ENCODE results near the gene CBX7. TPM values are rescaled to one million over a fixed set of nuclear protein-coding genes. Genes with fewer than 3 reads are reported as not detected.

The CBX7 gene
- total RNA-seq, 1 experiment from 2014 or later, result 3.7 TPM

DNA sequence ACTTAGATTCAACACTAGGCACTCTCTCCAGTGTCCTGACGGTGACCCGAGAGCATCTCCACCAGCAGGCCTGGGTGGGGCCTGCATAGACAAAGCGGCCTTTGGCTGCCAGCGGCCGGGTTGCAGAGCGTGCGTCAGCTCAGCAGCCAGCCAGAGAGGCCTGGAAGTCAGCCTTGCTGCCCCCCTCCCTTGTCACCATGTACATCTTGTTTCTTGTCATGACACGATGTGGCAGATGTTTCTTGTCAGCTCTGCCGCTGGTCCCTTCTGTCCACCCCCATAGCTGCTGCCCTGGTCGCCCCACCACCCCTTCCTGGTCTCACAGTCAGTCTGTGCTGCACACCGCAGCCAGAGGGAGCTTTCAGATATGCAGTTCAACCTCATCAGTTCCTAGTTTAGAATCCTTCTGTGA is 33.1 kb upstream of the CBX7 start:
- no peak overlapping the region for H4K5ac ChIP-seq (ENCODE audit: insufficient read length, low read depth, low read length)
- no CpG with 5 or more reads among the region's 11 CpGs for WGBS (ENCODE audit: extremely low coverage, insufficient read length, low lambda C conversion rate)
- H3K79me1 ChIP-seq (ENCODE audit: insufficient read depth, low read depth, low read length, poor library complexity, severe bottlenecking), result no peaks in the 10 kb centered on the region
- no peak overlapping the region for H3K4me2 ChIP-seq (ENCODE audit: insufficient read depth, insufficient read length, low read length)
- no peaks in the 10 kb centered on the region for H4K20me1 ChIP-seq (ENCODE audit: control insufficient read depth, insufficient read depth, insufficient read length)
- no peak overlapping the region; the same call in 1 of the 2 replicates for H3K14ac ChIP-seq (ENCODE audit: insufficient read depth, low read length)
- H2AFZ ChIP-seq (ENCODE audit: low read length), result no peak overlapping the region
- H3K9me3 ChIP-seq (ENCODE audit: control insufficient read depth, low read depth, low read length), result peaks cover 5% of the 10 kb centered on the region
- H3K4me3 Mint-ChIP-seq, result no peak overlapping the region
- no peak overlapping the region for H3K27ac ChIP-seq (ENCODE audit: insufficient read length, low read depth, low read length)
- no peak overlapping the region for H3K23ac ChIP-seq (ENCODE audit: insufficient read length, low read depth, low read length)
- peaks cover 5 to 10% (median 6%) of the 10 kb centered on the region in 3 experiments; a peak in 4 of 7 replicates for H3K36me3 Mint-ChIP-seq (ENCODE audit: insufficient read depth in 1 of 3, low read depth in 3 of 3)
- TF ChIP-seq, protein P1, sequence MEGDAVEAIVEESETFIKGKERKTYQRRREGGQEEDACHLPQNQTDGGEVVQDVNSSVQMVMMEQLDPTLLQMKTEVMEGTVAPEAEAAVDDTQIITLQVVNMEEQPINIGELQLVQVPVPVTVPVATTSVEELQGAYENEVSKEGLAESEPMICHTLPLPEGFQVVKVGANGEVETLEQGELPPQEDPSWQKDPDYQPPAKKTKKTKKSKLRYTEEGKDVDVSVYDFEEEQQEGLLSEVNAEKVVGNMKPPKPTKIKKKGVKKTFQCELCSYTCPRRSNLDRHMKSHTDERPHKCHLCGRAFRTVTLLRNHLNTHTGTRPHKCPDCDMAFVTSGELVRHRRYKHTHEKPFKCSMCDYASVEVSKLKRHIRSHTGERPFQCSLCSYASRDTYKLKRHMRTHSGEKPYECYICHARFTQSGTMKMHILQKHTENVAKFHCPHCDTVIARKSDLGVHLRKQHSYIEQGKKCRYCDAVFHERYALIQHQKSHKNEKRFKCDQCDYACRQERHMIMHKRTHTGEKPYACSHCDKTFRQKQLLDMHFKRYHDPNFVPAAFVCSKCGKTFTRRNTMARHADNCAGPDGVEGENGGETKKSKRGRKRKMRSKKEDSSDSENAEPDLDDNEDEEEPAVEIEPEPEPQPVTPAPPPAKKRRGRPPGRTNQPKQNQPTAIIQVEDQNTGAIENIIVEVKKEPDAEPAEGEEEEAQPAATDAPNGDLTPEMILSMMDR (conservative IDR thresholded peaks at IDR 0.05), result no peak
- no peak overlapping the region for H2BK5ac ChIP-seq (ENCODE audit: insufficient read length, low read length)
- peaks cover 9 to 14% of the 10 kb centered on the region in 2 experiments; a peak in 4 of 5 replicates for H3K9me3 Mint-ChIP-seq
- H3K56ac ChIP-seq (ENCODE audit: insufficient read length, low read depth, low read length), result no peak overlapping the region
- H3K23me2 ChIP-seq (ENCODE audit: insufficient read length, low read depth, low read length, poor library complexity, severe bottlenecking), result no peaks in the 10 kb centered on the region
- H2AK5ac ChIP-seq (ENCODE audit: insufficient read length, low read length), result no peak overlapping the region
- no peak overlapping the region for H2BK15ac ChIP-seq (ENCODE audit: low read depth, low read length)
- H2BK12ac ChIP-seq (ENCODE audit: insufficient read length, low read depth, low read length), result no peak overlapping the region
- no peak for DNase-seq
- H4K91ac ChIP-seq (ENCODE audit: insufficient read length, low read depth, low read length), result peak overlapping the region; percentile 31
- no peak overlapping the region for H3K9ac ChIP-seq (ENCODE audit: extremely low read depth, insufficient read length, low read length)
- H3K27ac Mint-ChIP-seq, result no peak overlapping the region
- no peak overlapping the region for H3K4ac ChIP-seq (ENCODE audit: low read depth, low read length)
- H3K18ac ChIP-seq (ENCODE audit: insufficient read length, low read depth, low read length), result no peak overlapping the region
- no peak overlapping the region for H2BK120ac ChIP-seq (ENCODE audit: low read depth, low read length, poor library complexity, severe bottlenecking)
- H3K27me3 Mint-ChIP-seq (ENCODE audit: low read depth), result peaks cover 2% of the 10 kb centered on the region
- no peaks in the 10 kb centered on the region for H3K4me1 ChIP-seq (ENCODE audit: insufficient read depth, low read length)
- no peaks in the 10 kb centered on the region for H3K27me3 ChIP-seq (ENCODE audit: insufficient read depth, low read length)
- H2BK20ac ChIP-seq (ENCODE audit: low read depth, low read length, poor library complexity, severe bottlenecking), result no peak overlapping the region
- H3K79me2 ChIP-seq (ENCODE audit: insufficient read depth, low read length), result no peaks in the 10 kb centered on the region
- H4K8ac ChIP-seq (replicated peaks; ENCODE audit: insufficient read length, low read depth, low read length), result no peak overlapping the region
- H3T11ph ChIP-seq (ENCODE audit: low read length), result no peak overlapping the region
- peaks cover 3 to 27% of the 10 kb centered on the region in 2 experiments; a peak in 3 of 4 replicates for H3K4me1 Mint-ChIP-seq

All from H9 (cell line).